T-helper 22 cell (primary cell): ENCODE measurements around the gene RAD51B.

Source experiments
- DNase-seq: peaks from one replicate; pipeline ENCODE4 v3.0.0-alpha.2; 2020; ENCODE audit warnings: low read depth

Gene RAD51B

DNA sequence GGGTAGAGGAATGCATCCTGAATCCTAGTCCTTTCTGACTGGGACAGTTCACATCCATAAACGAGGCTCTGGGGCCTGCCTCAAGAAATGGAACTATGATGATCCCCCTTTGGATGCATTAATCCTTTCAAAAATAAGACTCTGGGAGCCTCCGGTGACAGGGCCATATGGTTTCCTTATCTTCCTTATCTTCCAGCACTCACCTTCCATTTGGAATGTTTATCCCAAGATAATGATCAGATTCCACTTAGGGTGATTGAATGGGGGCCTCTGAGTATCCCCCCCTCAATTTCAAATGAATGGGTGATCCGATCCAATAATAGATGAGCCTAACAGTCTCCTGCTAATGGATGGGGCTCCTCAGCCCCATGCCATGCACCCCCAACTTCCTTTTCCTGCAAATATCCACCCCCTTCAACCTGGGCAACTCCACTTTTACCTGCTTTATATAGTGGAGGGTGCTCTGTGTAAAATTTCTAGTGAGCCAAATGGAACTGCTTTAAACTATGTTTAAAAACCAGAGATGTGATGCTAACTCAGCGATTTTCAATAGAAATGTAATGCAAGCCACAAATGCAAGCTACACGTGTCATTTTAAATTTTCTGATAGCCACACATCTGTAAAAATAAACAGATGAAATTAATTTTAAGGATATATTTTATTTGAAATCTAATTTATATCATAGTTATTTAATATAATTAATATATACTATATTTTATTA is 815.5 kb downstream of the RAD51B start:
- no peak for DNase-seq

DNA sequence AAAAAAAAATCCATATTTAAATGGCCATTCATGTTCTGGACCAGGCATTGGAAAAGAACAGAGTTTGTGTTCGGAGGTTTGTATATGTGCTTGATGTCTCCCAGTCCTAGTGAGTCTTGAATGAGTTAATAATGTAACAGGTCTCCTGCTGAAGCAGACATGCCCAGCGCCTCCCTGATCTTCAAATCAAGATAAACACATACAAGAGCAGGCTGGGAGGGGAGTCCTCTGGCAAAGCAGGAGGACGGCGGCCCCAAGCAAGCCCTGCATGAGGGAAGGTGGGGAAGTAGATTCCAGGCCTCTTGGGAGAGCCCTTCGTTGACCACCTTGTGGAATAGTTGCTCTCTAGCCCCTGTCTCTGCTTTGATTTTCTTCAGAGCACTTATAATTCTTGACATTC is 817.0 kb downstream of the RAD51B start:
- no peak for DNase-seq

DNA sequence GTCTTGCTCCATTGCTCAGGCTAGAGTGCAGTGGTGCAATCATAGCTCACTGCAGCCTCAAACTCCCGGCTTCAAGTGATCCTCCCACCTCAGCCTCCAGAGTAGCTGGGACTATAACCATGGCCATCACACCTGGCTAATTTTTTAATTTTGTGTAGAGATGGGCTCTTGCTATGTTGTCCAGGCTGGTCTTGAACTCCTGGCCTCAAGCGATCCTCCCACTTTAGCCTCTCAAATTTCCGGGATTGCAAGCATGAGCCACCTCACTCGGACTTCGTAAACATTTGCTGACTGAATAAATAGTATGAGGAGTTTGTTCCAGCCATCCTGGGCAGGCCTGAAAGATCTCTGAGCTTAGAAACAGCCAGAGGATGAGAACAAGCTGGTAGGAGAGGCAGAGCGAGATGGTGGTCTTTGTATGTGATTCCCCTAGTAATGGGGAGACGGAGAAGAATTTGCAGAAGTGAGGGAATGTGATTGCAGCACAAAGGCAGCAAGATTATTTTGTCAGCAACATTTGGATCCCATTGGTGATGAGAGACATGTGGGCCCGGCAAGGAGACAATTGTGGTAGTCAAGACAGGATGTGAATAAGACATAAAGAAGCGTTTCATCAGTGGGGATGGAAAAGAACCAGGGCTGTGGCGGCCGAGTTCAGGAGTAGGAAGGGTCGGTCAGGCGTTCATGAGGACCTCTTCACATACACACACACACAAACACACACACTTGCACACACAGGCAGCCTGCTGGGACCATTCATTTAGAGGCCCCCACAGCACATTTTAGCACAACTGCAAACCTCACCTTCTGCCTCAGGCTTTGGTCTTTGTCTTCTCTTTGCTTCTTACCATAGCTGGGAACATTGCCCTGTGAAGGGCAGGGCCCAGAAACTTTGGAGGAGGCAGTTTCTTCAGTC is 817.8 kb downstream of the RAD51B start:
- no peak for DNase-seq

DNA sequence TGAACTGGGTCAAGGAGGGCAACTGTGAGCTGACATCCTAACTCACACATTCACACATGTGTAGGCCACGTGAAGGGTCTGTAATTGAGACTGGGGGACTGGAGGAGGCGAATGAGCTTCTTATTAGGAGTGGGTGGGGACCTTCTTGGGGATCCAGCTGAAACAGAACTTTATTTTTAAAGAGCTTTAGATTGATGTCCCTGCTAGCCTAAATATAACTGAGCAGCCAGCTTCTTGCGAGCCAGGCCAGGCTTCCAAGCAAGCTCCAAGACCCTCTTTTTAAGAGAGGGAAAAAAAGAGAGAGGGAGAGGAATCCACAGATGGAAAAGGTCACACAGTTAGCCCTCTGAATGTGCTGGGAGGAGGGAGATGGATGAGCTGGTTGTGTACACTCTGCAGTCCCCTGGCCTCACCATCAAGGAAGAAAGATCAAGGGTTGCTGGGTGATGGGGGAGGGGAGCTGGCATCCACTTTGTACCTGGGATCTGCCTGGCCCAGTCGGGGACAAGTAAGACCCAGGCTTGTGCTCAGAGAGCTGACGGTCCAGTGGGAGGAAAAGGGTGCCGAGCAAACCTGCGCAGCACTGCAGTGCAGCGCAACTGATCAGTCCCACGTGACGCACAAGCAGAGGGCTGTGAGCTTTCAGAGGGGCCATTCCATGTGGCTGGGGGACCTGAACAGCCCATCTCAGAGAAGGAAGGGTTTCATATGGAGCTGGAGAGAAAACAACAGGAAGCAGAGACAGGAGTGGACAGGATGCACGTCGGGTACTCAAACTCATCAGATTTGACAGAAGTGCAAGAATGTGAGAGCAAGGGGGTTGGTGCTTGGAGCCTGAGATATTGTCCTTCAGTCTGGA is 818.8 kb downstream of the RAD51B start:
- DNase-seq = no peak

DNA sequence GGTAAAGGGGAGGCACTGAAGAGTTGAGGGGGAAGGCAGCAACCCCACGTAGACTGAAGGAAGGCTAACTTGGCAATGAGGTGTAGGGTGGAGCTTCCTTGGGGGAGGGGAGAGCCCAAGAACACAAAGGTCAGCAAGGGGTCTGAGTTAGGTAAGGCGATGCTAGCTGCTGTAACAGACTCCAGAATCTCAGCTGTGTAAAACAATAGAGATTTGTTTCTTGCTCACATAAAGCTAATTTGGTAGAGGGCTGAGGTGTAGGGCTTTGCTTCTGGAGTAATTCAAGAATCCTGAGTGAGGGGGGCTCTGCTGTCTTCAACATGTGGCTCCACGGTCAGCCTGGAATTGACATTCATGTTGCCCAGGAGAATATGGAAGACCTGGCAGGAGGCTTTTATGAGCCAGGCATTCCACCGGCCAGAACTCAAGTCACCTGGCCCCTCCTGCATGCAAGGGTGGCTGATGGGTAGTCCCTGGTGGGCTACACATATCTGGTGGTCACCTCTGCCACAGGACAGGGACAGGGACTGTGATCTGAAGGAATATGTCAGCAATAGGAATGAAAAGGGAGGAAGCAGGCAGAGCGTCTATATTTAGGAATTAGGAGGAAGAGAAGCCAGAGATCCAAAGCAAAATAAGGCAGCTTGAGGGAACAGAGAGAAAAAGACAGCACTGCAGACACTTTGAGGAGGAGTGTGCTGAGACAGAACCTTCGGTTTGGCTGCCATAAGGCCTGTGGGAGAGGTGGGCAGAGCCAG is 819.6 kb downstream of the RAD51B start:
- DNase-seq = no peak

DNA sequence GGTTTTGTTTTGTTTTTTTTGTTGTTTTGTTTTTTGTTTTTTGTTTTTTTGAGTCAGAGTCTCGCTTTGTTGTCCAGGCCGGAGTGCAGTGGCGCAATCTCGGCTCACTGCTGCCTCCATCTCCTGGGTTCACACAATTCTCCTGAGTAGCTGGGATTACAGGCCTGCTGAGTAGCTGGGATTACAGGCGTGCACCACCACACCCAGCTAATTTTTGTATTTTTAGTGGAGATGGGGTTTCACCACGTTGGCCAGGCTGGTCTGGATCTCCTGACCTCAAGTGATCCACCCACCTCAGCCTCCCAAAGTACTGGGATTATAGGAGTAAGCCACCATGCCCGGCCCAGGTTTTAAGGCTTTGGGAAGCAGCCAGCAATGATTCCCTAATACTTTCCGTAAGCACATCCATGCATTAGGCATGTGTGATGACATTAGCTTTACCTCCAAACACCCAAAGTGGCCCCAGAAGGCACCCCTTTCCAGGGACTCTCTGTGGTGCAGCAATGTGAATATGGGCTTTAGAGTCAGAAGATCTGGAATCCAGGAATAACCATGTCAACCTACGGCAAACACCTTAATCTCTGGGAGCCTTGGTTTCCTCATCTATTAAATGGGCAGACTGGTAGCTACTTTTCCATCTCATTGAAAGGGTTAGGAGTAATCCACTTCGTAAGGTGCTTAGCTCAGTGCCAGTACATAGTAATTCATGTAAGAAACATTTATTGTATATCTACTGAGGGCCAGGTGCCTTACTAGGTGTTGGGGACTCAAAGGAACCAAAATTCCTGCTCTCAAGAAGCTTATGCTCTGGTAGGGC is 820.4 kb downstream of the RAD51B start:
- no peak for DNase-seq

DNA sequence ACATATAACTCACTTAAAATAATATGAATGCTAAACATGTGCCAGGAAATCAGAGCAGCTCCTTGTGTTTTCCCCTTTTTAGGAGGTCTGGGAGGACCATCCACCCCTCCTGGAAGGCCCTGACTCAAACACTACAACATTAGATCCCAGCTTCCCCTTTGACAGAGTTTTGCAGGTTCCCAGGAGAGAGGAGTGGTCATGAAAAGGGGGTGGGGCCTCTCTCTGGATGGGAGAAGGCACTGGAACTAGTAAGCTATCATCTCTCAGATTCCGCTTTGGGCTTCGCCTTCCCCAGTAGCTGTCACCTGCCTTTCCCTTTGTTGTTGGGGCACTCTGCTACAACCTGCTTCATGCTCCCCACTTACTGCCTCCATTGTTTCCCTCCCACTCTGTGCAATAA is 824.1 kb downstream of the RAD51B start:
- no peak for DNase-seq

DNA sequence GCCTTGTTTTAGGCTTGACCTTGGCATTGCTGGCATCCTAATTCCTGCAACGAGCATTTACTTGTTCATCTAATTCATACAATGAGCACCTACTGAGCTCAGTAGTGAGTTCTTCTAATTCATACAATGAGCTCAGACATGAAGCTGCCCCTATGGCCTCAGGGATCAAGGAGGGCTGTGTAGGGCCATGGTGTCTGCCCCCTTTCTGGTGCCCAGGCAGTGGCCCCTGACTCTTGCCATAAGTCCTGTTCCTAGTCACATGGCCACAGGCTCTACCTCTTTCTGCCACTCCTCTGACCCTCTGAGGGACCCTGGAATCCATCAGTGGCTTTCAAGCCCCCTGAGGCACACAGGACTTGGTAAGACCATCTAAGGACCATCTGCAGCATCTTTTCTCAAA is 824.5 kb downstream of the RAD51B start:
- DNase-seq = no peak

DNA sequence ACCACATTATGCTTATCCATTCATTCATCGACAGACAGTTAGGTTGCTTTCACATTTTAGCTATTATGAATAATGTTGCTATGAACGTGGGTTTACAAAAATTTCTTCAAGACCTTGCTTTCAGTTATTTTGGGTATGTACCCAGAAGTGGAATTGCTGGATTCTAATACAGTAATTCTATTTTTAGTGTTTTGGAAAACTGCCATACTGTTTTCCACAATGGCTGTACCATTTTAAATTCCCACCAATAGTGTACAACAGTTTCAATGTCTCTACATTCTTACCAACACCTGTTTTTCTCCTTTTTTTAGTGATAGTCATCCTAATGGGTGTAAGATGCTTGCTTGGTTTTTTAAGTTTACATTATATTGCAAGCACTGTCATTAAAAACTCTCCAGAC is 825.8 kb downstream of the RAD51B start:
- no peak for DNase-seq

DNA sequence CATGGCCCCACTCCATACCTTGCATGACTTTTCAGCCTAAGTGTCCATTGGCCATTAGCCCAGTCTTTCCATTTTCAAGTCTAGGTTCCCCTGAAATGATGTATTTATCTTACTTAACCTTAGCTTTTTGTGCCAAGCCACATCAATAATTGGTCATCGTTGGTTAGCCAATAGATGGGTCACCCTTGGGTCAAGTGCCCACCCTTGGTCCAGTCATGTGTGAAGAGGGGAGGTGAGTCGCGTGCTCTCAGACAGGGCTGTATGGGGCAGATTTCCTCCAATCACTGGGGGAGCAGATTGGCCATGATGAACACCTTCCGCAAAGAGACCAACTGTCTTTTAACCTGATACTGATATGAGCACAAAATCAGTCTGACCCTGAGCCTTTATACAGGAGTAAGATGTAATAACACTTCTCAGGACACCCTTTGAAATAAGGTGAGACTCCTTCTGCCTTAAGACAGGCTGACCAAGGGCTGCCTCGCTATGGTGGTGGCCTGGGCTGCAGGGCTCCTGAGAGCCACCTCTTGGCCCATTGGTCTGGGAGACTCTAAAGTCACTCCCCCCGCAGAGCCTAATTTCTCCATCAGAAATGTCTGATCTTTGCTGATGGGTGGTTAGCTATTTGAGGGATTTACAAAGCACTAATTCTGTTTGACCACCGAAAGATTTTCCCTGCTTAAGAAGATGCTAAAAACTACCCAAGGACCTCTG is 830.1 kb downstream of the RAD51B start:
- no peak for DNase-seq

DNA sequence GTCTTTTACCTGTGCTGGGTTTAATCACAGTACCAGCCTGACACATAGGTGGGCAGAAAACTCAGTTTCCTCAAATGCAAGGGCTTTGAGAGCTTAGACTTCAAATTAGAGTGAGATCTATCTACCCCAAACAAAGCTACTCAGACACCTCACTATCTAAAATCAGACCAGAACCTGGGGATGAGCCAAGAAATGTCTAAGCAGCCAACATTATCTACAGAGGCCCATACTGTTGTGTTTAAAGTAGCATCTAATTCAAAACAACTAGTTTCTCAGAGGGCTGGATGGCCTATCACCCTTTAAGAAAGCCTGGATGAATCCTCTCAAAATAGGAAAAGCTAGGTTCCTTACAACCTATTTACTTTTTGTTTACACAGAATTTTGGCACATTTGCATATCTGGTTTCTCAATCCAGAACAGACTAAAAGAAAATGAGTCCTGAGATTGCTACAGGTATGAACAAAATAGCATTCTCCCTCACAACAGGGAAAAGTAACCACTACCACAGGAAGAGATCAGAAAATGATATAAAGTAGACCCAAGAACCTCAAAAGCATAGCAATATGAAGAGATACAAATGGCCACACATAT is 830.9 kb downstream of the RAD51B start:
- DNase-seq = no peak

DNA sequence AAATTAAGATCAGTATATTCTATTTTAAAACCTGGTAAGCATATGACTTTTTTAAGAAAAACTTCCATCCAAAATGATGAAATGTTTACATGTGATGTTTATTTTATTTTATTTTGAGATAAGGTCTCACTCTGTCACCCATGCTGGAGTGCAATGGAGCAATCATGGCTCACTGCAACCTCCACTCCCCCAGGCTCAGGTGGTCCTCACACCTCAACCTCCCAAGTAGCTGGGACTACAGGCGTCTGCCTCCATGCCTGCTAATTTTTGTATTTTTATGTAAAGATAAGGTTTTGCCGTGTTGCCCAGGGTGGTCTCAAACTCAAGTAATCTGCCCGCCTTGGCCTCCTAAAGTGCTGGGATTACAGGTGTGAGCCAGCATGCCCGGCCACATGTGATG is 831.5 kb downstream of the RAD51B start:
- DNase-seq = no peak

DNA sequence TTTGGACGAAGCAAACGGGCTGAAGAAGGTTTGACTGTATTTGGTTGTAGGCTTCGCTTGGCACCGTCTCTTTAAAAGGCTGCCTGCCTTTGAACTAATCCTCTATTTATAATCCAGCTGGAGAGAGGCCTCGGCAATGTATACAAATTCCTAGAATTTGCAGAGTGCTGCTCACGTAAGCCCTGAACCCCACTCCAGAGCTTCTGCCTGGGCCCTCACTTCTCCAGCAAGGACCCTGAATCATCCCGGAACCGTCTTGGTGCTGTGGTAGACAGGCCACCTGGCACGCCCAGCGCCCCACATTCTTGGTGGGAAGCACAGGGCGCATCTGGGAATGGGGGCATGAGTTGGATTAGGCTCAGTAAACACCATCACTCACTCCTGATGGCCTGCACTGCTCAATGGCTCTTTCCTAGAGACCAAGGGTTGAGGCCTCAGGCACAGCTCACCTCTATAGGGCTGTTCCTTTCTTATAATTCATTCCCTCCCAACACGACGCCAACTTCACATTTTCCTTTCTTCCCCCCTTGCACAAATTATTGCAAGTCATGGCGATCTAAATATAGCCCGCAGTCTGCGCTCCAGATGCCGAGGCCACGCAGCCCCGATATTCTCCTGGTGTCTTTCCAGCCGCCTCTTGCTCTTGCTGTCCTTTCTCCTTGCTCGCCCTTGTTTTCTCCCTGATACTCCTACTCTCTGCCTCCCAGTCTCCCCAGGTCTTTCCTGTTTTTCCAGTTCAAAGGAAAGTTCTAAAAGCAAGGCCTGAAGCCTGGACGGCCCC is 832.3 kb downstream of the RAD51B start:
- no peak for DNase-seq

DNA sequence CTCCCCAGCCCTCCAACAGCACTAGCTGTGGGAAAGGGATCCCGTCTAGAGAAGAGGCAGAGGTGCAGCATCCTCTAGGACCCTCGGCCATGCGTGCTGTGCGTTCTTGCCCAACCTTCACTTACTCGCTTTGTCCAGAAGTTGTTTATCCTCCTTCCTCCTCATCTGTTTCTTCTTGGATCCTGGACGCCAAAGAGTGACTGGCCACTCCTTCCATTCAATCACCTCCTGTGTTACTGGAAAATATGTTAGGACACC is 832.8 kb downstream of the RAD51B start:
- no peak for DNase-seq

DNA sequence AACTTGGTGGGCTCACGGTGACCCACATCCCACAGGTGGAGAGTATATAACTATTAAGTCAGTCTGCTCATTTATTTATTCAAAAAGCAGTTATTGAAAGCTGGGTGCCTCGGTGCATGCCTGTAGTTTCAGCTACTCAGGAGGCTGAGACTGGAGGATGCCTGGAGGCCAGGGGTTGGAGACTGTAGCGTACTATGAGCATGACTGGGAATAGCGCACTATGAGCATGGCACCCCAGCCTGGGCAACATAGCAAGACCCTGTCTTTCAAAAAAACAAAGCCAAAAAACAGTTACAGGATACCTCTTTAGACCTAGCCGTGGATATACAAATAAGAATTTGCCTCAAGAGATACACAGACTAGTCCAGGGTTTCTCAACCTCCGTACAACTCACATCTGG is 833.5 kb downstream of the RAD51B start:
- DNase-seq = no peak

DNA sequence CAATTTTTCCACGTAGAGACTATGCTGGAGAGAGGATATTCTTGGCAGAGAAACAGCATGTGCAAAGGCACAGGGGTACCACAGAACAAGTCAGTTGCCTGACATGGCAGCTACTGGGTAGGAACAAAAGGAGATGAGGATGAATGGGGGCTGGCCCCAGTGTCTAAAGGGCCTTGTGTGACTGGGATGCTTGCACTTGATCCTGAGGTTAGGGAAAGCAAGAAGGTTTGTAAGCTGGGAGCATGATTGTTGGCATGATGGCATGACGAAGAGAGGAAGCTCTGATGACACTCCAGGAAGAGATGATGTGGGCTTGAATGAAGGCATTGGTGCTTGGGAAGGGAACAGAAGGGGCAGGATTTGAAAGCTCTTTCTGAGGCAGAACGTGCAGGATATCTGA is 834.2 kb downstream of the RAD51B start:
- DNase-seq = no peak

DNA sequence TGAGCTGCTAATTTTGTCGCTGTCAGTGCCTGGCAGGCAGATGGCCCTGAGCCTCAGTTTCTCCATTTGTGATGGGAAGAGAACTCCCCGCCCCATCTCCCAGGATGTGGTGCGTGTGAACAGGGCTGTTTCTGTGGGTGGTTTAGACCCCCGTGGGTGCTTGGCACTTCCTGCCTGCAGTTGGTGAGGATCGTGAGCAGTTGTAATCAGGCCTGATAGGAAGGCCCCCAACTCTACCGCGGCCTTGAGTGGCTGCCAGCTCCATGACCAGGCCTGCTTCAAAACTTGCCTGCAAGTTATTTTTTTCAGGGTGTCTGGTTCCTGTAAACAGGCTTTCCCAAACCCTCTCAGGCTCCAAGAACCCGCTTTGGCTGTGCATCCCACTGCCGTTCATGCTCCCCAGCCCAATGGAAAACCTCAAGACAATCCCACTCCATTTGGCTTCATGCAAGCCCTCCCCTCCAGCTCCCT is 834.9 kb downstream of the RAD51B start:
- DNase-seq = no peak

DNA sequence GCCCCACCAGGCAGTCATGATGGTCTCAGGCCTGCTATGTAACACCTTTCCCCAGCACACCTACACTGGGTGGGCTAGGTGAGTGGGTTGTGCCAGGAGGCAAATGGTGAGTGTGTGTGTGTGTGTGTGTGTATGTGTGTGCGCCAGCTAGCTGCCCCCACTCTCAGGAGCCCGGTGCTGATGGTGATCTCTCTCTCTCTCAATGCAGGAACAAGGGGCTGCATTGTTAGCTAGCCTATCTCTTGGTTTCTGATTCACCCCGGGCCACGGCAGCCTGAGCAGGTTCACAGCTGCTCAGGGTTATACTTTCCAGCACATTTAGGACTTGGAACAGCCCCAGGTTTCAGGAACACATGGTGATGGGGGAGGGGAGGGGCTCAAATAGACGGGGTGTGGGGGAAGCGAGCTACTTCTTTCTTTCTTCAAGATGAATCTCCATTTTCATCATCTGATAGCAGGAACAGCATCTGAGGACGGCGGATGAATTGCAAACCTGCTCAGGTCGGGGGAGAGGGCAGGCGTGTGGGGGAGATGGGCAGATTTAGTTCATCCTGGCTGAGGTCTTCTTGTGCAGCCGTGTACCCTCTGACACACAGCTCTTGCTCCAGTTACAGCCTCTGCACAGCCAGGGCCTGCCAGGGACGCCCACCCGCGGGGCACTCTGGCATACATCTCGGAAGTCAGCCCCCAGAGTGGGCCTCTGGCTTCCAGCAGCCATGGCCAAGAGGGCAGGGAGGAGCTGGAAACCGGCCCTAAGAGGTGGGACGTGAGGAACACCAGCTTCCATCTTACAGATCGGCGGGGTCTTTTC is 835.6 kb downstream of the RAD51B start:
- DNase-seq = no peak
